GM21360 (cell line): ENCODE measurements around the gene MIA2.
"Not testable (repeated sequence)": the region's sequence is repeated elsewhere in the genome, so short reads cannot be mapped to it uniquely, and the experiment has no call there.

Experiments used
- ATAC-seq: cut with Tn5 transposase; IDR thresholded peaks from one replicate; pipeline ENCODE4 v1.9.1; 2021; ENCODE audit warnings: mild to moderate bottlenecking, moderate library complexity; ENCODE audit not compliant: unreplicated experiment

MIA2 gene

GRCh38 chr14:39324097-39324496, 90.4 kb downstream of the MIA2 start:
- no peak for ATAC-seq

- no peak for ATAC-seq
Measured at GRCh38 chr14:39339003-39339402, 105.3 kb downstream of the MIA2 start.

- not testable (repeated sequence) for ATAC-seq
Measured at GRCh38 chr14:39341126-39341525, 107.4 kb downstream of the MIA2 start.

GRCh38 chr14:39342768-39343167, 109.1 kb downstream of the MIA2 start:
- no peak for ATAC-seq

GRCh38 chr14:39343614-39344013, 109.9 kb downstream of the MIA2 start:
- no peak for ATAC-seq

GRCh38 chr14:39350866-39351265, 117.2 kb downstream of the MIA2 start:
- ATAC-seq: no peak

GRCh38 chr14:39351708-39352107, 118.0 kb downstream of the MIA2 start:
- ATAC-seq: no peak

- not testable (repeated sequence) for ATAC-seq
Measured at GRCh38 chr14:39359069-39359468, 125.4 kb downstream of the MIA2 start.

- no peak for ATAC-seq
Measured at GRCh38 chr14:39360316-39360715, 126.6 kb downstream of the MIA2 start.

GRCh38 chr14:39361556-39361955, 127.8 kb downstream of the MIA2 start:
- not testable (repeated sequence) for ATAC-seq

- ATAC-seq: no peak
Measured at GRCh38 chr14:39364509-39364908, 130.8 kb downstream of the MIA2 start.

- no peak for ATAC-seq
Measured at GRCh38 chr14:39365354-39365753, 131.6 kb downstream of the MIA2 start.

GRCh38 chr14:39366460-39367386, 133.0 kb downstream of the MIA2 start:
- ATAC-seq: no peak

GRCh38 chr14:39367387-39367751, 133.7 kb downstream of the MIA2 start:
- ATAC-seq: no peak

GRCh38 chr14:39368261-39368959, 134.7 kb downstream of the MIA2 start:
- no peak for ATAC-seq

GRCh38 chr14:39369029-39369428, 135.3 kb downstream of the MIA2 start:
- ATAC-seq: no peak

GRCh38 chr14:39370415-39370814, 136.7 kb downstream of the MIA2 start:
- ATAC-seq: no peak

- ATAC-seq: no peak
Measured at GRCh38 chr14:39372656-39373055, 138.9 kb downstream of the MIA2 start.

- ATAC-seq: no peak
Measured at GRCh38 chr14:39374851-39375250, 141.1 kb downstream of the MIA2 start.

- ATAC-seq: no peak
Measured at GRCh38 chr14:39376667-39377403, 143.1 kb downstream of the MIA2 start.

GRCh38 chr14:39381366-39381765, 147.7 kb downstream of the MIA2 start:
- ATAC-seq: no peak
